ENCODE results near the gene ZC3H15. TPM values are rescaled to one million over a fixed set of nuclear protein-coding genes. Genes with fewer than 3 reads are reported as not detected.
A peak's percentile ranks its signal among the peaks of the same experiment; 100 is the strongest.

ZC3H15 gene
- polyA plus RNA-seq, 1 experiment = 26.5 TPM

DNA sequence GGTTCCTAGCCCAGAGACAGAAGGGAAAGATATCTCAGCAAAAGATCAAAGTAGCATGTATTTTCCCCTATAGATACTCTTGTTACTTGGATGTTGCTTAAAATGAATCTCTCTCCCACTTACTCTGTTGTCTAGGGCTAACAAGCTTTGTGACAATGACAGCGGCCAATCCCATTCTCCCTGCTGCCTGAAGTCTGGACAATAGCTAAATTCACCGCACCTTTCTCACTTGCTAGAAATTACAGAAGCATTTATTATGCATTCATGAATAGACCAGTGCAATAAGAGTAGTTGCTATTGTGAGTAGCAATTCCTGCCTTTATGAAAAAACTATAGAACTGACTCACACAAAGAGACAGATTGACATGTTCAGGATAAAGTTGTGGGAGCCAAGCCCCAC, 42.2 kb upstream of the ZC3H15 start:
- DNase-seq (ENCODE audit: low read depth) = no peak
- POLR2A ChIA-PET = no interaction called here
- Histone ChIP-seq H3K4me3 (ENCODE audit: low read depth, low read length) (no peak overlapping the region), H3K27me3 (ENCODE audit: control insufficient read depth, insufficient read depth, low read length) (no peaks in the 10 kb centered on the region), H3K36me3 (ENCODE audit: control insufficient read depth, insufficient read depth, low read length) (no peaks in the 10 kb centered on the region)
- CTCF ChIA-PET = no interaction called here
- no peak for TF ChIP-seq CTCF (IDR thresholded peaks at IDR 0.05; ENCODE audit: insufficient read depth, low read depth, low read length)

DNA sequence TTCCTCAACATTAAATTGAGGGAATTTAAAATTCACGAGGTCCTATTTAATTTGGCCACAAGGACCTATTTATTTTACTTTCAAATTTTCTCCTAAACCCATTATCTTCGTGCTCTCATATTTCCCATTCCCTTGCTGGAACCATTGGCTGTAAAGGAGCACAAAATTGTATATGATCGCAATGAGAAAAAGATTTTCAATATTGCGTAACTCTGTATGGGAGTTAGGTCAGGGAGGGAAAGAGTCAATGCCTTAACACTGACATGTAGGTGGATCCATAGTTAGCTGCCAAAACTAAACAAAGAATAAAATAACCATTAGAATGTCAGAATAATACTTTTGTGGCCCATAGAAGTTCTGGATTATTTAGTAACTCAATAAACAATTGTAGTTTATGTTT, 40.6 kb upstream of the ZC3H15 start:
- Histone ChIP-seq H3K4me3 (ENCODE audit: low read depth, low read length) (no peak overlapping the region), H3K36me3 (ENCODE audit: control insufficient read depth, insufficient read depth, low read length) (no peaks in the 10 kb centered on the region), H3K27me3 (ENCODE audit: control insufficient read depth, insufficient read depth, low read length) (no peaks in the 10 kb centered on the region)
- POLR2A ChIA-PET = no interaction called here
- CTCF ChIA-PET = no interaction called here
- no peak for TF ChIP-seq CTCF (IDR thresholded peaks at IDR 0.05; ENCODE audit: insufficient read depth, low read depth, low read length)
- DNase-seq (ENCODE audit: low read depth) = no peak

- ChIA-PET POLR2A (no interaction called here), CTCF (no interaction called here)
- DNase-seq (ENCODE audit: low read depth) = no peak
- Histone ChIP-seq H3K36me3 (ENCODE audit: control insufficient read depth, insufficient read depth, low read length) (no peaks in the 10 kb centered on the region), H3K27me3 (ENCODE audit: control insufficient read depth, insufficient read depth, low read length) (no peaks in the 10 kb centered on the region), H3K4me3 (ENCODE audit: low read depth, low read length) (no peak overlapping the region)
- no peak for TF ChIP-seq CTCF (IDR thresholded peaks at IDR 0.05; ENCODE audit: insufficient read depth, low read depth, low read length)
Observed at GRCh38 chr2:186455613-186456012, 30.4 kb upstream of the ZC3H15 start.

DNA sequence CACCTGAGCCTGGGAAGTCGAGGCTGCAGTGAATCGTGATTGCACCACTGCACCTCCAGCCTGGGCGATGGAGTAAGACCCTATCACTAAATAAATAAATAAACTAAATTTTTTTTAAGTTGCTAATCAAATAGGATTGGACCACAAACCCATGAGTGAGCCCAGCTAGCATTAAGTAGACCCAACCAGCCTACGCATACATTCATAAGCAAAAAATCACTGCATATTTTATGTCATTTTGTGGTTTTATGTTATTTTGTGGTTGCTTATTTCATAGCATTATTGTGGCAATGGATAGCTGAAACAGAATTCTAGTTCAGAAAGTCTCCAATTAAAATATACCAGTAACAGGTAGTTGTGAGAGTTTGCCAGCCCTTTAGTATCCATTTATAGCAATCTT, 29.1 kb upstream of the ZC3H15 start:
- ChIA-PET CTCF (no interaction called here), POLR2A (no interaction called here)
- peak; percentile 47 for DNase-seq (ENCODE audit: low read depth)
- no peak overlapping the region for H3K4me3 ChIP-seq (ENCODE audit: low read depth, low read length)
- no peaks in the 10 kb centered on the region for H3K27me3 ChIP-seq (ENCODE audit: control insufficient read depth, insufficient read depth, low read length)
- no peak for TF ChIP-seq CTCF (IDR thresholded peaks at IDR 0.05; ENCODE audit: insufficient read depth, low read depth, low read length)
- H3K36me3 ChIP-seq (ENCODE audit: control insufficient read depth, insufficient read depth, low read length) = no peaks in the 10 kb centered on the region

- no peaks in the 10 kb centered on the region for H3K27me3 ChIP-seq (ENCODE audit: control insufficient read depth, insufficient read depth, low read length)
- POLR2A ChIA-PET = no interaction called here
- CTCF ChIA-PET = no interaction called here
- no peak for TF ChIP-seq CTCF (IDR thresholded peaks at IDR 0.05; ENCODE audit: insufficient read depth, low read depth, low read length)
- H3K36me3 ChIP-seq (ENCODE audit: control insufficient read depth, insufficient read depth, low read length) = no peaks in the 10 kb centered on the region
- no peak for DNase-seq (ENCODE audit: low read depth)
- no peak overlapping the region for H3K4me3 ChIP-seq (ENCODE audit: low read depth, low read length)
Observed at GRCh38 chr2:186457908-186458307, 28.2 kb upstream of the ZC3H15 start.
